GM12875 (cell line): ENCODE data around the gene EIF3J.
A peak's percentile ranks its signal among the peaks of the same experiment; 100 is the strongest.
"Not testable (repeated sequence)": the region's sequence is repeated elsewhere in the genome, so short reads cannot be mapped to it uniquely, and the experiment has no call there.

Source experiments
- H3K4me3 ChIP-seq: one replicate; pipeline ENCODE4 v1.5.1; 2011; ENCODE audit warnings: low read depth, low read length, control low read depth
- TF ChIP-seq, protein P1 (sequence below): IDR thresholded peaks from 2 replicates; pipeline ENCODE4 v1.5.1; 2011; ENCODE audit warnings: low read depth, mild to moderate bottlenecking, control low read depth, inconsistent platforms, low read length, moderate library complexity, borderline replicate concordance; ENCODE audit not compliant: insufficient read depth

Gene EIF3J

DNA sequence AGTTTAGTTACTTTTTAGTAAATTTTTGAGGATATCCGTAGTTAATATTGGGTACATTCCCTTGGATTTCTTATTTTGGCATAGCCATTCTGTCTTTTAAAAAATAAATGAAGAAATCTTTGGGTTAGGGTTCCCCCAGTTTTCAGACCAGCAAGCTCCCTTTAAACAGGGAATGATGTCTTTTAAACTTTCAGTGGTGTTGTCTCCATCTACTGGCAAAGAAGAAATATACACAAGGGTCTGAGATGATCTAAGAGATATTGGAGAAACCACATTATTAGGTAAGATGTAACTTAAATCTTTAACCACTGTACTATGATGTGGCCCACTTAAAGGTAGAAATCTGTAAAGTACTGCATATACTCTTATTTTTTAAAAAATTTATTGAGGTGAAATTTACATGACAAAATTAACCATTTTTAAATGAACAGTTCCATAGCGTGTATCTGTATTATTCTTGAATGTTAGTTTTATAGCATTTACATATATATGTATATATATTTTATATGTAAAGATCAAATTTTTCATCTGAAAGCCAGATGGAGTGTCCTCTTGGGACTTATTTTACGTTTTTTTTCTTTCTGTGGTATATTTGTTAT lies 35.1 kb upstream of the EIF3J start:
- H3K4me3 ChIP-seq, result no peak overlapping the region
- TF ChIP-seq, protein P1, sequence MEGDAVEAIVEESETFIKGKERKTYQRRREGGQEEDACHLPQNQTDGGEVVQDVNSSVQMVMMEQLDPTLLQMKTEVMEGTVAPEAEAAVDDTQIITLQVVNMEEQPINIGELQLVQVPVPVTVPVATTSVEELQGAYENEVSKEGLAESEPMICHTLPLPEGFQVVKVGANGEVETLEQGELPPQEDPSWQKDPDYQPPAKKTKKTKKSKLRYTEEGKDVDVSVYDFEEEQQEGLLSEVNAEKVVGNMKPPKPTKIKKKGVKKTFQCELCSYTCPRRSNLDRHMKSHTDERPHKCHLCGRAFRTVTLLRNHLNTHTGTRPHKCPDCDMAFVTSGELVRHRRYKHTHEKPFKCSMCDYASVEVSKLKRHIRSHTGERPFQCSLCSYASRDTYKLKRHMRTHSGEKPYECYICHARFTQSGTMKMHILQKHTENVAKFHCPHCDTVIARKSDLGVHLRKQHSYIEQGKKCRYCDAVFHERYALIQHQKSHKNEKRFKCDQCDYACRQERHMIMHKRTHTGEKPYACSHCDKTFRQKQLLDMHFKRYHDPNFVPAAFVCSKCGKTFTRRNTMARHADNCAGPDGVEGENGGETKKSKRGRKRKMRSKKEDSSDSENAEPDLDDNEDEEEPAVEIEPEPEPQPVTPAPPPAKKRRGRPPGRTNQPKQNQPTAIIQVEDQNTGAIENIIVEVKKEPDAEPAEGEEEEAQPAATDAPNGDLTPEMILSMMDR, result peak; percentile 17; the same call in 1 of the 2 replicates

DNA sequence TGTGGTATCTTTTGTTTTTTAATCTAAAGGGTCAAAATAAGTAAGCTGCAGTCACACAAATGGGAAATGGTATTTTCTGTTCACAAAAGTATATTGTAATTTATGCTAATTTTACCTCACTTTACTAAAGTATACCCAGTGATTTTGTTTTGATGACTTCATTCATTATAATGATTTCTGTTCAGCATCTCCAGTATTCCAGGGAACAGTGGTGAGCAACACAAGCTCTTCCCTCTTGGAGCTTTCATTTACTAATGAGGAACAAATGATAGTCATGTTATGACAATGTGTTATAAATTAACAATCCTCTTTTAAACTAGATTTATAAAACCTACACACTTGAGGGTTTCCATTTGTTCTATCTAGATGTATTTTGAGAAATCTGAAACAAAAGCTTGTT lies 20.5 kb upstream of the EIF3J start:
- no peak overlapping the region for H3K4me3 ChIP-seq
- TF ChIP-seq, protein P1, result no peak

DNA sequence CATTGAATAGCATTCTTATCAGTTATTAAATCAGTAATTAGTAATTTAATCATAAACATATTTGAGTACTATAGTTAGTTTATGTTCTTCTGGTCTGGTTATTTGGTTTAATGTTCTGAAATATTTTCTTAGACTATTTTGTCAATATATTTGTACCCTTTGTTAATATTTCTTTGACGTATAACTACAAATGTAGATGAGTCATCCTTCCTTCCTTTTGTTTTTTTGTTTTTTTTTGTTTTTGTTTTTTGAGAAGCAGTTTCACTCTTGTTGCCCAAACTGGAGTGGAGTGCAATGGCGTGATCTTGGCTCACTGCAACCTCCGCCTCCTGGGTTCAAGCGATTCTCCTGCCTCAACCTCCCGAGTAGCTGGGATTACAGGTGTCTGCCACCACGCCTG lies 17.4 kb upstream of the EIF3J start:
- no peak overlapping the region for H3K4me3 ChIP-seq
- TF ChIP-seq, protein P1, result no peak

DNA sequence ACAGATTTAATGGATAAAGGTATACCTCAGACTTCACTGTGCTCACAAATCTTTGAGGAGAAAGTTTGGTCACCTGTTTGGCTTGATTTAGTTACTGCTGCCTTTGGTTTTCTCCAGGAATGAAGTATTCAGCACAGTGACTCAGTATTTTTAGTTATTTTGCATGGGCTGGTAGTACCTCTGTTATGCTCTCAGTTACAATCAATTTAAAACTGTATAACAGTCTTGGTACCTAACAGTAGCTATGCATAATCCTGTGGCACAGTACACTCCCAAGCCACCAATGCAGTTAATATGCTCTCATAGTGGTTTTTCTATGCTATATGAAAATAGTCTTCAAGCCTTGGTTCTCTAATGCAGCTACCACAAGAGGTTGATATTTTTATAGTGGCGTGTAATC lies 11.9 kb upstream of the EIF3J start:
- TF ChIP-seq, protein P1, result no peak
- no peak overlapping the region for H3K4me3 ChIP-seq

DNA sequence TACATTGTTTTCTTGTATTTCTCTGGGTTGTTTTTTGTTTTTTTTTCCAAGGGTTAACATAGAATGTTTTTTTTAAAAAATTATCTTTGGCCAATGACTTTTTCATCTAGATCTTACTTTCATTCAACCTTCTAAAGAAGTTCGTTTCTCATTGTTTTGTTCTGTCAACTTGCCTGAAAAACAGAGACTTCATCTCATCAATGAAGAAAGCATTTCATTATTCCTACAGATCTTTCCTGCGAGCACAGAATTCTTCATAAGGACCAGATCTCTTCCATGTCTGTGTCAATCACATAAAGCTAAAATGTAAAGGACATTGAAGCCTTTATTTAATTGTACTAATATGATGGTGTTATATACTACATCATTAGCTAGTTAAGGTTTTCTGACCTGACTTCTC lies 9.7 kb upstream of the EIF3J start:
- TF ChIP-seq, protein P1, result no peak
- H3K4me3 ChIP-seq, result no peak overlapping the region

DNA sequence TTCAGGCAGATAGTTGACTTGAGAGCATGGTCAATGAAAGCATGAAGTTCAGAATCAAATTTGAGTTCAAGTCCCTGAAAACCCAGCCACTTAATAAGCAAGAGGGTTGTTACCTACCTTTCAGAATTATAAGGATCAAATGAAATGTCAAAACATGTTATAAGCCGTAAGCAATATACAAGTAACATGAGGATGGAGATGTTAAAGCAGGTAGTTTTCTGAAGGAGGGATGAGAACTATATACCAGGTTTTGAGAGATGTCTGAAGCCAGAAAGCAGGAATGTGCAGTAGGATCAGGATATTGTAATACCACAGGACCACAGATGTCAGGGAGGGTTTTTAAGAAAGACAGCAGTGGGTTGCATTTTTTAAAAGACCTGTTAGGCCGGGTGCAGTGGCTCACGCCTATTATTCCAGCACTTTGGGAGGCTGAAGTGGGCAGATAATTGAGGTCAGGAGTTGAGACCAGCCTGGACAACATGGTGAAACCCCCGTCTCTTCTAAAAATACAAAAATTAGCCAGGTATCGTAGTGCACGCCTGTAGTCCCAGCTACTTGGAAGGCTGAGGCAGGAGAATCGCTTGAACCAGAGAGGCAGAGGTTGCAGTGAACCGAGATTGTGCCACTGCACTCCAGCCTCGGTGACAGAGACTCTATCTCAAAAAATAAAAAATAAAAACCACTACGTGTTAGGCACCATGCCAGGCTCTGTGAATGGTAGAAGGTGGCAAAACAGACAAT lies 6.9 kb upstream of the EIF3J start:
- H3K4me3 ChIP-seq, result no peak overlapping the region
- TF ChIP-seq, protein P1, result no peak

DNA sequence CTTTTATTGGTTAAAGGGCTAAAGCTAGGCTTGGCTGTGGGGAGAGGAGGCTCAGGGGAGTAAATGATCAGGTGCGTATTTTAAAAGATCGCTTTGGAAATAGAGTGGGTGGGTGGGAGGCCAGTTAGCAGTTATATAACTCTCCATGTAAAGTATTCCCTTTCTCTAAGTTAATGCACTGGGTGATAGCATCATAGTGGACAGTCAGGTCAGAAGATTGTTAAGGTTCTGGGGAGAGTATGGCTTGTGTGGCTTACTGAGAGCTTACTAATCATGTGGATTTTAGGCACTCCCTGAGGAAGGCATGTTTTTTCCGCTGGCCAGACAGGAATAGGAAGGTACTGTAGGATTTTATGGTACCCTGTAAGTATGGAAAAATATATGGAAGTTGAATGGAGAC lies 6.3 kb upstream of the EIF3J start:
- no peak overlapping the region for H3K4me3 ChIP-seq
- TF ChIP-seq, protein P1, result no peak

DNA sequence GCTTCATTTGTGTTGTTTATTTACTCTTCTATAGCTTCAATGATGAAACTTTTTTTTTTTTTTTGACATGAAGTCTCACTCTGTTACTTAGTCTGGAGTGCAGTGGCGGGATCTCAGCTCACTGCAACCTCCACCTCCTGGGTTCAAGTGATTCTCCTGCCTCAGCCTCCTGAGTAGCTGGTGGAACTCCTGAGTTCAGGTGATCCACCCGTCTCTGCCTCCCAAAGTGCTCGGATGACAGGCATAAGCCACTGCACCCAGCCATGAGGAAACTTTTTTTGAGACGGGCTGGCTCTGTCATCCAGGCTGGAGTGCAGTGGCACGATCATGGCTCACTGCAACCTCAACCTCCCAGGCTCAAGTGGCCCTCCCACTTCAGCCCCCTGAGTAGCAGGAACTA lies 4.7 kb upstream of the EIF3J start:
- not testable (repeated sequence) for H3K4me3 ChIP-seq
